Measurements from ENCODE around the gene FOSB.

The FOSB gene

GRCh38 chr19:45475537-45476291 lies 7.9 kb downstream of the FOSB start:
- Histone ChIP-seq H3K27me3 (peaks cover 50 to 59% (median 58%) of the 10 kb centered on the region in 11 experiments), H3K4me2 (peak overlapping the region in 9 of 11 experiments; percentile 7 to 60 (median 38); a peak in 15 of 22 replicates), H4K20me1 (peaks cover 0 to 19% (median 4%) of the 10 kb centered on the region in 11 experiments; a peak in 11 of 22 replicates), H3K9ac (no peak overlapping the region), H3K4me3 (no peak overlapping the region), H3K4me1 (peaks cover 20 to 53% (median 45%) of the 10 kb centered on the region in 10 experiments), H3K27ac (no peak overlapping the region), H3K36me3 (no peaks in the 10 kb centered on the region), H3K9me3 (replicated peaks in 1 of 11) (no peaks in the 10 kb centered on the region)
- no peak for TF ChIP-seq Cebpa-rat (IDR thresholded peaks at IDR 0.05)

GRCh38 chr19:45476304-45476703 lies 8.5 kb downstream of the FOSB start:
- Histone ChIP-seq H3K4me2 (peak overlapping the region in 9 of 11 experiments; percentile 7 to 60 (median 38); a peak in 15 of 22 replicates), H3K4me3 (no peak overlapping the region), H4K20me1 (peaks cover 0 to 18% (median 4%) of the 10 kb centered on the region in 11 experiments; a peak in 9 of 22 replicates), H3K4me1 (peaks cover 17 to 48% (median 39%) of the 10 kb centered on the region in 10 experiments), H3K36me3 (no peaks in the 10 kb centered on the region), H3K27me3 (peaks cover 44 to 53% (median 52%) of the 10 kb centered on the region in 11 experiments), H3K27ac (no peak overlapping the region), H3K9me3 (replicated peaks in 1 of 11) (no peaks in the 10 kb centered on the region), H3K9ac (0 out of 22 replicates have a peak overlapping the region, but pooled peaks of 1 of the 11 experiments have one; percentile 30)
- no peak for TF ChIP-seq Cebpa-rat (IDR thresholded peaks at IDR 0.05)

GRCh38 chr19:45477186-45477585 lies 9.4 kb downstream of the FOSB start:
- no peaks in the 10 kb centered on the region for H3K36me3 ChIP-seq
- no peak overlapping the region for H3K27ac ChIP-seq

GRCh38 chr19:45477713-45478453 lies 10.1 kb downstream of the FOSB start:
- peak overlapping the region in 8 of 11 experiments; percentile 88 to 97 (median 94); a peak in 11 of 22 replicates for H3K27ac ChIP-seq
- H3K9ac ChIP-seq: peak overlapping the region; percentile 79 to 95 (median 89); a peak in 21 of 22 replicates
- peak overlapping the region; percentile 63 to 86 (median 81) for H3K4me2 ChIP-seq
- peaks cover 29 to 38% (median 36%) of the 10 kb centered on the region in 11 experiments for H3K27me3 ChIP-seq
- no peaks in the 10 kb centered on the region for H3K9me3 ChIP-seq (replicated peaks in 1 of 11)
- peaks cover 0 to 6% (median 0%) of the 10 kb centered on the region in 11 experiments; a peak in 4 of 22 replicates for H4K20me1 ChIP-seq
- H3K36me3 ChIP-seq: no peaks in the 10 kb centered on the region
- TF ChIP-seq Cebpa-rat (IDR thresholded peaks at IDR 0.05): no peak
- peaks cover 8 to 34% (median 26%) of the 10 kb centered on the region in 10 experiments for H3K4me1 ChIP-seq
- peak overlapping the region; percentile 52 to 70 (median 61) for H3K4me3 ChIP-seq

More at GRCh38 chr19:45477186-45477585, 9.4 kb downstream of the FOSB start:
- H3K4me2 ChIP-seq: peak overlapping the region; percentile 4 to 86 (median 78); a peak in 15 of 22 replicates
- H3K27me3 ChIP-seq: peaks cover 36 to 45% (median 43%) of the 10 kb centered on the region in 11 experiments
- TF ChIP-seq Cebpa-rat (IDR thresholded peaks at IDR 0.05): no peak
- H3K9ac ChIP-seq: no peak overlapping the region
- peaks cover 15 to 41% (median 33%) of the 10 kb centered on the region in 10 experiments for H3K4me1 ChIP-seq
- H3K9me3 ChIP-seq (replicated peaks in 1 of 11): no peaks in the 10 kb centered on the region
- peaks cover 0 to 13% (median under 1%) of the 10 kb centered on the region in 11 experiments; a peak in 8 of 22 replicates for H4K20me1 ChIP-seq
- H3K4me3 ChIP-seq: no peak overlapping the region

GRCh38 chr19:45478454-45479238 lies 10.8 kb downstream of the FOSB start:
- Histone ChIP-seq H3K27ac (peak overlapping the region; percentile 84 to 97 (median 92)), H3K4me2 (peak overlapping the region; percentile 63 to 86 (median 81)), H4K20me1 (0 out of 22 replicates have a peak, but pooled peaks cover 0 to 5% (median 0%) of the 10 kb centered on the region in 11 experiments), H3K4me3 (peak overlapping the region; percentile 52 to 70 (median 61)), H3K36me3 (no peaks in the 10 kb centered on the region), H3K4me1 (peaks cover 6 to 33% (median 25%) of the 10 kb centered on the region in 10 experiments; a peak in 19 of 20 replicates), H3K9ac (peak overlapping the region; percentile 79 to 95 (median 89)), H3K27me3 (peaks cover 21 to 30% (median 29%) of the 10 kb centered on the region in 11 experiments), H3K9me3 (replicated peaks in 1 of 11) (no peaks in the 10 kb centered on the region)
- TF ChIP-seq Cebpa-rat (IDR thresholded peaks at IDR 0.05): no peak

GRCh38 chr19:45483033-45483432 lies 15.2 kb downstream of the FOSB start:
- Histone ChIP-seq H3K27me3 (no peaks in the 10 kb centered on the region), H3K9ac (no peak overlapping the region), H3K4me3 (no peak overlapping the region), H3K4me2 (no peak overlapping the region), H3K36me3 (peaks cover 0 to 8% (median 0%) of the 10 kb centered on the region in 11 experiments; a peak in 4 of 22 replicates), H4K20me1 (no peaks in the 10 kb centered on the region), H3K4me1 (peaks cover 10 to 23% (median 18%) of the 10 kb centered on the region in 10 experiments), H3K9me3 (replicated peaks in 1 of 11) (no peaks in the 10 kb centered on the region), H3K27ac (no peak overlapping the region)
- no peak for TF ChIP-seq Cebpa-rat (IDR thresholded peaks at IDR 0.05)

- no peak for TF ChIP-seq Cebpa-rat (IDR thresholded peaks at IDR 0.05)
- H3K36me3 ChIP-seq: peaks cover 0 to 21% (median 0%) of the 10 kb centered on the region in 11 experiments; a peak in 4 of 22 replicates
Observed at GRCh38 chr19:45484273-45484945, 16.6 kb downstream of the FOSB start.

More at GRCh38 chr19:45484273-45484945, 16.6 kb downstream of the FOSB start:
- H3K27me3 ChIP-seq: no peaks in the 10 kb centered on the region
- peak overlapping the region in 4 of 11 experiments; percentile 22 to 75 (median 40); a peak in 7 of 22 replicates for H3K4me2 ChIP-seq
- H3K9me3 ChIP-seq (replicated peaks in 1 of 11): no peaks in the 10 kb centered on the region
- no peak overlapping the region for H3K27ac ChIP-seq
- no peak overlapping the region for H3K4me3 ChIP-seq
- H3K9ac ChIP-seq: no peak overlapping the region
- H3K4me1 ChIP-seq: peaks cover 6 to 21% (median 15%) of the 10 kb centered on the region in 10 experiments
- H4K20me1 ChIP-seq: peaks cover 0 to 6% (median 0%) of the 10 kb centered on the region in 11 experiments; a peak in 3 of 22 replicates

Data from BLaER1 treated with 17β-estradiol and CSF1 and Interleukin-3, amounts not matched to agents 10 nM and 100 nM (cell line).